HEK293T (cell line): ENCODE results near the gene HMGCR.

Experiments
- CTCF ChIA-PET: fragments of 350-600 bp; formaldehyde crosslinking; extraction: SDS; loops from one replicate; lab custom pipeline; 2021; ENCODE audit warnings: antibody characterized with exemption, inconsistent platforms; lab: Yijun Ruan, JAX
- POLR2A ChIA-PET: fragments of 350-600 bp; formaldehyde crosslinking; extraction: SDS; loops from one replicate; lab custom pipeline; 2020; ENCODE audit warnings: antibody characterized with exemption, inconsistent platforms; lab: Yijun Ruan, JAX
- DNase-seq: peaks from one replicate; pipeline ENCODE4 v3.0.0; 2012; ENCODE audit warnings: mixed read lengths; ENCODE audit errors: extremely low spot score
- ARNT ChIP-seq: fragments of 450-650 bp; IDR thresholded peaks from 2 replicates; pipeline ENCODE4 v1.6.1; 2017; ENCODE audit warnings: mild to moderate bottlenecking
- BHLHE40 ChIP-seq: fragments of 450-650 bp; IDR thresholded peaks from 2 replicates; pipeline ENCODE4 v1.6.1; 2016; ENCODE audit warnings: mild to moderate bottlenecking, moderate library complexity, borderline replicate concordance
- CTBP1 ChIP-seq: fragments of 450-650 bp; IDR thresholded peaks from 2 replicates; pipeline ENCODE4 v1.6.1; 2016; ENCODE audit warnings: borderline replicate concordance
- ELF4 ChIP-seq: fragments of 450-650 bp; IDR thresholded peaks from 2 replicates; pipeline ENCODE4 v1.6.1; 2017; ENCODE audit warnings: antibody characterized with exemption
- FOXA1 ChIP-seq: fragments of 450-650 bp; IDR thresholded peaks from 2 replicates; pipeline ENCODE4 v1.6.1; 2016; ENCODE audit warnings: mild to moderate bottlenecking
- FOXK2 ChIP-seq: fragments of 450-650 bp; IDR thresholded peaks from 2 replicates; pipeline ENCODE4 v1.6.1; 2016; ENCODE audit warnings: mild to moderate bottlenecking
- FOXM1 ChIP-seq: fragments of 450-650 bp; IDR thresholded peaks from 2 replicates; pipeline ENCODE4 v1.6.1; 2017; ENCODE audit warnings: mild to moderate bottlenecking, borderline replicate concordance
- HDGF ChIP-seq: fragments of 450-650 bp; IDR thresholded peaks from 2 replicates; pipeline ENCODE4 v1.6.1; 2017; ENCODE audit warnings: antibody characterized with exemption, borderline replicate concordance
- L3MBTL2 ChIP-seq: fragments of 450-650 bp; conservative IDR thresholded peaks from 2 replicates; pipeline ENCODE4 v1.6.1; 2016; ENCODE audit warnings: mild to moderate bottlenecking
- LEF1 ChIP-seq: fragments of 450-650 bp; IDR thresholded peaks from 2 replicates; pipeline ENCODE4 v1.6.1; 2017; ENCODE audit warnings: mild to moderate bottlenecking, borderline replicate concordance
- NFRKB ChIP-seq: fragments of 450-650 bp; IDR thresholded peaks from 2 replicates; pipeline ENCODE4 v1.6.1; 2016; ENCODE audit warnings: mild to moderate bottlenecking, moderate library complexity
- SP1 ChIP-seq: fragments of 450-650 bp; IDR thresholded peaks from 2 replicates; pipeline ENCODE4 v1.6.1; 2017
- SUZ12 ChIP-seq: fragments of 450-650 bp; IDR thresholded peaks from 2 replicates; pipeline ENCODE4 v1.6.1; 2016; ENCODE audit warnings: mild to moderate bottlenecking
- TARDBP ChIP-seq: fragments of 450-650 bp; IDR thresholded peaks from 2 replicates; pipeline ENCODE4 v1.6.1; 2016
- ZNF384 ChIP-seq: fragments of 450-650 bp; IDR thresholded peaks from 2 replicates; pipeline ENCODE4 v1.6.1; 2016
- TF ChIP-seq, protein P1 (sequence below): fragments of 450-650 bp; IDR thresholded peaks from 2 replicates; pipeline ENCODE4 v1.6.1; 2016

HMGCR gene

DNA sequence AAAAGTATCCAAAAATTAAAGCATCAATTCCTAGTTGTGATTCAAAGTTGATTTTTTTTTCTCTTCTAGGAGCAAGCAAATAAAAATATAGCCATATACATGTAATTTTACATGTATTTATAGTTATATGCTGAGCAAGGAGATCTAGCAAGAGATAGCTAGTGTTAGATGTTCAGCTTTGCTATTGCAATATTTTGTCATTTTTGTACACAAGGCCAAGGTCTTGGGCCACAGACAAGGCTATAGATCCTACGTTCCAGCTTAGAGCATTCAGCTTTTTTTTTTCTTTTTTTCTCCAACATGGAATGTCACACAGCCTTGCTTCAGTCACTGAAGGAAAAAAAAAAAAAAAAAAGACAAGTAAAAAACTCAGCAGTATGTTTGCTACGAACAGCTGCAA lies 36.8 kb downstream of the HMGCR start:
- no peak for DNase-seq
- POLR2A ChIA-PET: no interaction called here
- CTCF ChIA-PET: no interaction called here
- no peak for TF ChIP-seq LEF1
- no peak for TF ChIP-seq ZNF384
- no peak for TF ChIP-seq NFRKB
- TF ChIP-seq HDGF: no peak
- TF ChIP-seq FOXA1: no peak
- TF ChIP-seq BHLHE40: no peak
- no peak for TF ChIP-seq ARNT
- no peak for TF ChIP-seq TARDBP
- no peak for TF ChIP-seq FOXM1
- no peak for TF ChIP-seq SP1
- TF ChIP-seq FOXK2: no peak
- no peak for TF ChIP-seq ELF4
- TF ChIP-seq CTBP1: no peak
- TF ChIP-seq SUZ12: no peak
- TF ChIP-seq, protein P1, sequence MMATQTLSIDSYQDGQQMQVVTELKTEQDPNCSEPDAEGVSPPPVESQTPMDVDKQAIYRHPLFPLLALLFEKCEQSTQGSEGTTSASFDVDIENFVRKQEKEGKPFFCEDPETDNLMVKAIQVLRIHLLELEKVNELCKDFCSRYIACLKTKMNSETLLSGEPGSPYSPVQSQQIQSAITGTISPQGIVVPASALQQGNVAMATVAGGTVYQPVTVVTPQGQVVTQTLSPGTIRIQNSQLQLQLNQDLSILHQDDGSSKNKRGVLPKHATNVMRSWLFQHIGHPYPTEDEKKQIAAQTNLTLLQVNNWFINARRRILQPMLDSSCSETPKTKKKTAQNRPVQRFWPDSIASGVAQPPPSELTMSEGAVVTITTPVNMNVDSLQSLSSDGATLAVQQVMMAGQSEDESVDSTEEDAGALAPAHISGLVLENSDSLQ: no peak
- TF ChIP-seq L3MBTL2: no peak

DNA sequence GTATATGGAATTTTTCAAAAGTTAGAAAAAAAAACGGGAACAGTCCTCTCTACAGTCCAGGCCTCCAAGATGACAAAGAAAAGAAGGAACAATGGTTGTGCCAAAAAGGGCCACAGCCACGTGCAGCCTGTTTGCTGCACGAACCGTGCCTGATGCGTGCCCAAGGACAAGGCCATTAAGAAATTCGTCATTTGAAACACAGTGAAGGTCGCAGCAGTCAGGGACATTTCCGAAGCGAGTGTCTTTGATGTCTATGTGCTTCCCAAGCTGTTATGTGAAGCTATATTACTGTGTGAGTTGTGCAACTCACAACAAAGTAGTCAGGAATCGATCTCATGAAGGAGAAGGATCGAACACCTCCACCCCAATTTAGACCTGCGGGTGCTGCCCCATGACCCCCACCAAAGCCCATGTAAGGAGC lies 37.4 kb downstream of the HMGCR start:
- TF ChIP-seq HDGF (no peak), SP1 (no peak)
- ChIA-PET CTCF (no interaction called here), POLR2A (no interaction called here)
- no peak for DNase-seq

DNA sequence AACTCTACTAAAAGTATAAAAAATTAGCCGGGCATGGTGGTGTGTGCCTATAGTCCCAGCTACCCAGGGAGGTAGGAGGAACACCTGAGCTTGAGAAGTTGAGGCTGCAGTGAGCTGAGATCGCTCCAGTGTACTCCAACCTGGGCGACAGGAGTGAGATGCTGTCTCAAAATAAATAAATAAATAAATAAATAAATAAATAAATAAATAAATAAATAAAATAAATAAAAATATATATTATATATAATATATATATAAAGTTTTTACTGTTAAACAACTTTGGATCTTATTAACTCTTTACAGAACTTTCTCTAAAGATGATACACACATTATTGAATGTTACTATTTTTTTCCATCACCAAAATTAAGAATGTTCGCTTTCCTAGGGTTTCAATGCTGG lies 38.4 kb downstream of the HMGCR start:
- TF ChIP-seq BHLHE40: no peak
- TF ChIP-seq FOXM1: no peak
- no peak for TF ChIP-seq CTBP1
- no peak for TF ChIP-seq ARNT
- TF ChIP-seq SUZ12: no peak
- TF ChIP-seq, protein P1: no peak
- no peak for TF ChIP-seq FOXA1
- TF ChIP-seq FOXK2: no peak
- no peak for TF ChIP-seq LEF1
- no peak for TF ChIP-seq TARDBP
- TF ChIP-seq L3MBTL2: no peak
- TF ChIP-seq ELF4: no peak
- TF ChIP-seq ZNF384: no peak
- TF ChIP-seq HDGF: no peak
- CTCF ChIA-PET: no interaction called here
- POLR2A ChIA-PET: no interaction called here
- no peak for DNase-seq

DNA sequence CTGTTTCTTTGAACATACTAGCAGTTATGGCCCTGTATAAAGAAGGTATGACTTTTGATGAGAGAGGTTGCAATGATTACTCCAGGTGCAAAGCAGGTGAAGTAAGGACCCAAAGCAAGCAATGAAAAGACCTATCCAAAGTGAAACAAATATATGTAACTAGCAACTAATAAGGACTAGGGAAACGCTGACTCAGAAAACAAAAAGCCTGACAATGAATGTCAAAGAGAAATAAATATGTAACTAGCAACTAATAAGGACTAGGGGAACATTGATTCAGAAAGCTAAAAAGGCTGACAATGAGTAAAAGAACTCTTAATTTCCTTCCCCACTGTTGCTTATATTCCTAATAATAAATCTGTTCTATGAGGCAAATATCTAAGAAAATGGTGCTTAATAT lies 43.1 kb downstream of the HMGCR start:
- ChIA-PET CTCF (no interaction called here), POLR2A (no interaction called here)
- TF ChIP-seq FOXM1: no peak
- no peak for TF ChIP-seq CTBP1
- TF ChIP-seq, protein P1: no peak
- no peak for TF ChIP-seq FOXK2
- TF ChIP-seq FOXA1: no peak
- TF ChIP-seq ZNF384: no peak
- no peak for TF ChIP-seq L3MBTL2
- TF ChIP-seq NFRKB: no peak
- no peak for TF ChIP-seq LEF1
- TF ChIP-seq ARNT: no peak
- TF ChIP-seq BHLHE40: no peak
- no peak for TF ChIP-seq TARDBP
- DNase-seq: no peak

DNA sequence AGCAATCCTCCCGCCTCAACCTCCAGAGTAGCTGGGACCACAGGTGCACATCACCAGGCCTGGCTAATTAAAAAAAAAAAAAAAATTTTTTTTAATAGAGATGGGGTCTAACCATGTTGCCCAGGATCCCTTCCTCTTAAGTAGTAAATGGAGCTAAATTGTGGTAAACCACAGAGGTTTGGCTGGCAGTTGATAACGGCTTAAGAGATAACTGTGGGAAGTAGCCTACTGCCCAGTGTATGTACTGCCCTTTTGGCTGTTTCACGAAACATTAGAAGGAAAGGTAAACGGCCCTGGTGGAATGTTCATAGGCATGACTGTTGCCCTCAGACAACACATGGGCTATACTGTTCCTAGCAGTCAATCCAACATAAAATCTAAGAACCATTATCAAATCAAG lies 44.4 kb downstream of the HMGCR start:
- ChIA-PET CTCF (no interaction called here), POLR2A (no interaction called here)
- no peak for DNase-seq
- TF ChIP-seq HDGF (no peak), LEF1 (no peak)

DNA sequence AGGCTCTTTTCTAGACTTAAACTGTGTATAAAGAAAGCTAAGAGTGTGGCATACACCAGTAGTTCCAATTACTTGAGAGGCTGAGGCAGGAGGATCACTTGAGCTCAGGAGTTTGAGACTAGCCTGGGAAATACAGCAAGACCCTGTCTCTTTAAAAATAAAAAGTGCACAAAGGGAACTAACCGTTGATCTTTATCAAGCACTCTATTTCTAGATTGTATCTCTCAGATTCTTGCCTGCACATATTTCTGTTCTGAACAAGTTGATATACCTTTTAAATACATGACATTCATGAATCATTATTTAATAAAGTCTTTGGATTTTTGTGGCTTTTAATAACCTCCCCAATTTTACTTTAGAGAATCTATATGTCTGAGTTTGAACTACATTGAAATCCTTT lies 47.2 kb downstream of the HMGCR start:
- ChIA-PET POLR2A (no interaction called here), CTCF (no interaction called here)
- no peak for TF ChIP-seq BHLHE40
- TF ChIP-seq CTBP1: no peak
- TF ChIP-seq SP1: no peak
- no peak for TF ChIP-seq ARNT
- TF ChIP-seq NFRKB: no peak
- no peak for TF ChIP-seq FOXM1
- TF ChIP-seq ELF4: no peak
- no peak for TF ChIP-seq FOXA1
- TF ChIP-seq L3MBTL2: no peak
- TF ChIP-seq FOXK2: no peak
- no peak for TF ChIP-seq ZNF384
- TF ChIP-seq HDGF: no peak
- no peak for TF ChIP-seq SUZ12
- no peak for DNase-seq

DNA sequence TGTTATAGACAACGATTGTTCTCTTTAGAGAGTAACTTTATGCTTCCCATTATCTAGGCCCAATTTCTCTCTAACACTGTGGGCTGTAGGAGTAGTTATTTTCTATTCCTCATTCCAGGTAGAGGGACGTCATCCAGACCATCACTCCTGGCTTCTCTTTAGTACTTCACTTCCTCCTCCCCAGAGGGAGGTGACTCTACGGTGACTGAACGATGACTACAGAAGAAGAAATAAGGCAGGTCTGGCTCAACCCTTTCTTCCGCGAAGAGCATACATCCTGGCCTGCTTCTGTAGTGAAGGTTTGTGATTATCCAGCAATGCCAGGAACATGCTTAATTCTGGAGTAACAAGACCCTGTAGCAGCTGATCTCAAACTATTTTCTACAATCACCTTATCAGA lies 50.8 kb downstream of the HMGCR start:
- DNase-seq: no peak
- ChIA-PET POLR2A (no interaction called here), CTCF (no interaction called here)
- TF ChIP-seq ELF4: no peak
- no peak for TF ChIP-seq NFRKB
- TF ChIP-seq TARDBP: no peak
- no peak for TF ChIP-seq BHLHE40
- TF ChIP-seq CTBP1: no peak
- TF ChIP-seq FOXM1: no peak
- TF ChIP-seq, protein P1: no peak
- TF ChIP-seq FOXK2: no peak
